Breast epithelium (tissue), 4 donors: ENCODE measurements around the gene CXCL8. TPM values are rescaled to one million over a fixed set of nuclear protein-coding genes. Genes with fewer than 3 reads are reported as not detected.

Source experiments
- DNase-seq, 2 donors: peaks; one replicate each; pipeline ENCODE4 v3.0.0-alpha.2; 2019; ENCODE audit warnings: low spot score in 2 of 2
- H3K27ac ChIP-seq, 2 donors: fragments of 200-600 bp; sonication (generic) in 1 of 2; one replicate each; pipeline ENCODE4 v1.5.1; 2016 to 2019; ENCODE audit warnings: mild to moderate bottlenecking in 1 of 2
- H3K27me3 ChIP-seq, 2 donors: fragments of 200-600 bp; sonication (generic) in 1 of 2; one replicate each; pipeline versions ENCODE4 v1.5.1 to v1.6.0; 2017 to 2019; ENCODE audit warnings: control low read depth in 1 of 2, mild to moderate bottlenecking in 1 of 2
- H3K36me3 ChIP-seq: fragments of 200-600 bp; one replicate; pipeline ENCODE4 v1.5.1; 2019
- H3K4me1 ChIP-seq, 2 donors: fragments of 200-600 bp; sonication (generic); one replicate each; pipeline ENCODE4 v1.5.1; 2016 to 2019; ENCODE audit warnings: control low read depth in 1 of 2
- H3K4me3 ChIP-seq, 3 donors: fragments of 200-600 bp; sonication (generic); 1 replicate in 2 of 3; 2 replicates in 1 of 3; pipeline ENCODE4 v1.5.1; 2016 to 2019; ENCODE audit warnings: mild to moderate bottlenecking in 3 of 3, moderate library complexity in 2 of 3
- H3K9me3 ChIP-seq, 2 donors: fragments of 200-600 bp; sonication (generic) in 1 of 2; one replicate each; pipeline ENCODE4 v1.5.1; 2016 to 2019; ENCODE audit warnings: control low read depth in 1 of 2
- CTCF ChIP-seq, 3 donors: fragments of 450-650 bp; IDR thresholded peaks; one replicate each; pipeline ENCODE4 v1.5.1; 2016 to 2017; ENCODE audit warnings: antibody characterized with exemption in 3 of 3, mild to moderate bottlenecking in 3 of 3, moderate library complexity in 3 of 3
- POLR2A ChIP-seq: fragments of 450-650 bp; IDR thresholded peaks from one replicate; pipeline ENCODE4 v1.6.1; 2016; ENCODE audit warnings: antibody characterized with exemption, mild to moderate bottlenecking, moderate library complexity
- POLR2AphosphoS5 ChIP-seq, 3 donors: sonication (generic); formaldehyde crosslinking; IDR thresholded peaks; one replicate each; pipeline ENCODE4 v1.6.1; 2017; ENCODE audit warnings: antibody characterized with exemption in 3 of 3
- intact Hi-C: fragments of 100-400 bp; cut with DNase I; formaldehyde crosslinking; loops from one replicate; pipeline ENCODE4 v1.15.1; 2023; ENCODE audit warnings: low total_unique reads
- total RNA-seq, 3 donors: library from RNA; depleted of rRNA; stranded (reverse); fragments of >200 nt; gene quantifications; one replicate each; pipeline ENCODE4 v1.1.0, GENCODE V29; 2016

The CXCL8 gene
- total RNA-seq, 3 donors from 2014 or later = 0.64 to 33.7 (median 2.6) TPM

GRCh38 chr4:73709451-73710033 is 30.8 kb upstream of the CXCL8 start:
- Histone ChIP-seq H3K27me3 (no peaks in the 10 kb centered on the region), H3K27ac (no peak overlapping the region), H3K4me3 (no peak overlapping the region), H3K4me1 (no peaks in the 10 kb centered on the region), H3K36me3 (no peaks in the 10 kb centered on the region), H3K9me3 (no peaks in the 10 kb centered on the region)
- no peak for TF ChIP-seq CTCF (IDR thresholded peaks at IDR 0.05)
- TF ChIP-seq POLR2A = no peak
- TF ChIP-seq POLR2AphosphoS5 (IDR thresholded peaks at IDR 0.05) = no peak
- intact Hi-C loops = no loop called here
- no peak for DNase-seq

- H3K27me3 ChIP-seq = no peaks in the 10 kb centered on the region
- no peak overlapping the region for H3K27ac ChIP-seq
- H3K36me3 ChIP-seq = no peaks in the 10 kb centered on the region
- H3K4me3 ChIP-seq = no peak overlapping the region
- TF ChIP-seq POLR2AphosphoS5 (IDR thresholded peaks at IDR 0.05) (no peak), CTCF (IDR thresholded peaks at IDR 0.05) (no peak), POLR2A (no peak)
- intact Hi-C loops = no loop called here
- no peaks in the 10 kb centered on the region for H3K4me1 ChIP-seq
- DNase-seq = no peak
- H3K9me3 ChIP-seq = no peaks in the 10 kb centered on the region
These were observed 30.3 kb upstream of the CXCL8 start for GRCh38 chr4:73710094-73710493.

- H3K9me3 ChIP-seq = no peaks in the 10 kb centered on the region
- no peak for TF ChIP-seq POLR2A
- no peaks in the 10 kb centered on the region for H3K27me3 ChIP-seq
- no peak overlapping the region for H3K27ac ChIP-seq
- intact Hi-C loops = no loop called here
- no peaks in the 10 kb centered on the region for H3K36me3 ChIP-seq
- no peaks in the 10 kb centered on the region for H3K4me1 ChIP-seq
- no peak for DNase-seq
- no peak overlapping the region for H3K4me3 ChIP-seq
These were observed 28.4 kb upstream of the CXCL8 start for GRCh38 chr4:73711989-73712388.

- Histone ChIP-seq H3K27ac (no peak overlapping the region), H3K9me3 (no peaks in the 10 kb centered on the region), H3K36me3 (no peaks in the 10 kb centered on the region), H3K4me3 (no peak overlapping the region), H3K4me1 (no peaks in the 10 kb centered on the region), H3K27me3 (no peaks in the 10 kb centered on the region)
- no peak for DNase-seq
- TF ChIP-seq POLR2A = no peak
- intact Hi-C loops = no loop called here
These were observed 26.7 kb upstream of the CXCL8 start for GRCh38 chr4:73713650-73714049.

GRCh38 chr4:73714647-73715046 is 25.7 kb upstream of the CXCL8 start:
- Histone ChIP-seq H3K36me3 (no peaks in the 10 kb centered on the region), H3K4me3 (no peak overlapping the region), H3K4me1 (no peaks in the 10 kb centered on the region), H3K27me3 (no peaks in the 10 kb centered on the region), H3K27ac (no peak overlapping the region), H3K9me3 (no peaks in the 10 kb centered on the region)
- intact Hi-C loops = no loop called here
- TF ChIP-seq POLR2A = no peak
- no peak for TF ChIP-seq CTCF (IDR thresholded peaks at IDR 0.05)
- no peak for TF ChIP-seq POLR2AphosphoS5 (IDR thresholded peaks at IDR 0.05)
- no peak for DNase-seq

- no peak for DNase-seq
- TF ChIP-seq POLR2A (no peak), CTCF (IDR thresholded peaks at IDR 0.05) (no peak), POLR2AphosphoS5 (IDR thresholded peaks at IDR 0.05) (no peak)
- no peaks in the 10 kb centered on the region for H3K27me3 ChIP-seq
- H3K4me3 ChIP-seq = no peak overlapping the region
- no peak overlapping the region for H3K27ac ChIP-seq
- intact Hi-C loops = no loop called here
- no peaks in the 10 kb centered on the region for H3K9me3 ChIP-seq
- H3K36me3 ChIP-seq = no peaks in the 10 kb centered on the region
- no peaks in the 10 kb centered on the region for H3K4me1 ChIP-seq
These were observed 24.7 kb upstream of the CXCL8 start for GRCh38 chr4:73715659-73716058.
